Epidermal melanocyte (primary cell): ENCODE data around the gene TRABD2B.
A peak's percentile ranks its signal among the peaks of the same experiment; 100 is the strongest.

Experiments
- DNase-seq: peaks from one replicate; pipeline ENCODE4 v3.0.0; 2011; ENCODE audit warnings: low spot score; ENCODE audit not compliant: insufficient read length

Gene TRABD2B

DNA sequence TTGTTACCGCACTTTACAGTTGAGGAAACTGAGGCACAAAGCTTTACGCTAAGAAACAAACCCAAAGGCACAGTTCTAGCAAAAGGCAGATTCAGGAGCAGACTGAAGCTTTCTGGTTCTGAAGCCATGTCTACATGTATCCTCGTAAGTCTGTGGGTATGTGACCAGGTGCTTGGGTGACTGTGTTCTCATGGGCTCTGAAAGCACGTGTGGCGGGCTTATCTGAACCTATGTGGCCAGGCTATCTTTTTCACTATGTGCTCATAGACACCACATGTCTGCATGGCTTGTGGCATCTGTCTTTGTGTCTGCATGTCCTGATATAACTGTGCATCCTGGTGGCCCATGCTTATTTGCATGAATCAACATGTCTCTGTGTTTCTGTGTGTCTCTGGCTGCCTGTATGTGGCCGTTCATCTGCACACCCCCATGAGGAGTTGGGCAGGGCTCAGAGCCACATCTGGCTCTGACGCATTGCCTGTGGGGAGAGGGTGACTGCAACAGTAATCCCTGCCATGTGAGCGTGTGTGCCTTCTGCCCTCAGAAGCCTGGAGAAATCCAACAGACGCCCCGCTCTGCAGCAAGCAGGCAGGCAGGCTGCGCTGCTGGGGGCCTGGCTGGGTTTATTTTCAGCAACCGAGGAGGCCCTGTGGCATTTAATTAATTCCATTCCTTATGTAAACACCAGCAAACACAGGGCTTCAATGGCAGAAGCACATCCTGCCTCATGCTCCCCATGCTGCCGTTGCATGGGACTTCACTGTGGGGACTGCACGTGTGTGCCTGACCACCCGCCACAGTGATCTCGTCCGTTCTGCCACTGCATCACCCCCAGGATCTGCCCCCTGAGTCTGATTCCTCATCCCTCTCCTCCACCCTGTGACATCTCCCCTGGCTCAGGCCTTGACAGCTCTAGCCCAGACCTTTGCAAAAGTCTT lies 115.4 kb downstream of the TRABD2B start:
- DNase-seq = peak; percentile 42

DNA sequence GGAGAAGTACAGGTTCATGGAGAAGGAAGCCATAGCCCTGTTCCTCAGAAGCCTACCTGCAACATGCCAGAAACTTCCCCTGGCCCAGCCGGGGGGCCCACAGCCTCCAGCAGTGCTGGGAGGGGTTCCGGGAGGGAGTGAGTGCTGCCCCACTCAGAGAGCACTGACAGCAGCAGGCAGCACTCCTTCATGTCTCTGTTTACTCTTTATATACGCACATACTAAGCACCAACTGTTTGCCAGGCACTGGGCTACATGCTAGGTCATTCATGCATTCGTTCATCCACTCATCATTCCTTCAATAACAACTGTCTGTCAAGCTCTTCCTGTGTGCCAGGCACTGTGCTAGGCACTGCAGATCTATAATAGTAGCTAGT lies 120.6 kb downstream of the TRABD2B start:
- no peak for DNase-seq

DNA sequence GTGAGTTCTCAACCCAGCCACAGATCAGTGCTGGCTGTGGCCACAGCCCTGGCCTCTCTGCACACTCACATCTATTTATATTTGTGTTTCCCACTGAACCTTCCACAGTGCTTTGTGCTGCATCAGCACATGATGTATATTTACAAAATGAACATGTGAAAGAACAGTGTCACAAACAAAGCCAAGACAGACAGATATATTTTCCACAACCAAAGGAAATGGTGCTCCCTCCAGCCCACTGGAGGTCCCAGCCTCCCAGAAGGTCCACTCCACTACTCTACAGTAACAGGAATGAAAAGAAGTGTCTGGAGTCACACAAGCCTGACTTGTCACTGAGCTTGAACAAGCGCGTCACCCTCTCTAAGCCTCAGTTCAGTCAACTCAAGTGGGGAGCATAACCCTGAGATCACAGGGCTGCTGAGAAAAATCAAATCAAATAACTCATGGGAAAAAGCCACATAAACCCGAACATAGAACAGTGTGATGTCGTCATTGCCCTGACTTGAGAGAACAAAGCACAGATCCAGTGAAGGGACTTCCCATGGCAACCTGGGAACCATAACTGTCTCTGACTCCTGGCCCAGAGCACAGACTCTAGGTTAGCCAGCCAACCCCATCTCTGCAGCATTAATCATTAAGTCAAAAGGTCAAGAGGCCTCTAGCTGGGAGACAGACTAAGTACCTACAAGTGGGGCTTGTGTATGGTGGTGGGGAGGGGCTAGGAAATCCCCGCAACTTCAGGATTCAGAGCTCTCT lies 121.2 kb downstream of the TRABD2B start:
- no peak for DNase-seq

DNA sequence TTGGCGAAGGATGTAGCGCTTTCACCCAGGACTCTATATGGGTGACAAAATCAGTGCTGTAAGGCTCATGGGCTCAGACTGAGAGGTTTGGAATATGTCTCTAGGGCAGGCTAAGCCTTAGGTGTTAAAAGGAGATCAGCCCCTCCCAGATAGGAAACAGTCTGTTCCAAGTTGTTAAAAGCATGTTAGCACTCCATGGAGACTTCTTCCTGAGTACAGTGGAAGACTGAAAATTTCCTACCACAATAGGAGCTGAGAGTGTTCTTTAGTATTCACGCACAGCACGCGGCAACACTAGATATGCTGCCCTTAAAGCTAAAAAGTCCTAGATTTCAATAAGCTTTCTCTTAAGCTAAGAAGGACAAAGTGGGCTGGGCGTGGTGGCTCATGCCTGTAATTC lies 122.1 kb downstream of the TRABD2B start:
- no peak for DNase-seq

DNA sequence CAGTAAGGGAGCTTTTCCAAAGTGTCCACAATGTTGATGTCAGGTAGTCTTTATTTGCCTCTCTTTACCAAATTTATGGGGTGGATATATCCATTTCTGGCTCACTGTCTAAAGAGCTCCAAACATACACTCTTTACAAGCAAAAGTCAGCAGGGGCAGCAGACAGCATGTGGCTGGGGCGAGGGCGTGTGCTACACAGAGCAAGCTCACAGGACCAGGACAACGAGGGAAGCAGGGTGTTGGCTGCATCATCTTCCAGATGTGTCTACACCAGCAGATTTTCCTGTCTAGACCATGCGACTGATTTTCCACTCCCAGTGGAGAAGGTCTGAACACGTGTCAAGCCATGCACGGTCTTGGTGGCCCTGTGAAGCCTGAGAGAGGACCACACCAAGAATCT lies 123.8 kb downstream of the TRABD2B start:
- no peak for DNase-seq

DNA sequence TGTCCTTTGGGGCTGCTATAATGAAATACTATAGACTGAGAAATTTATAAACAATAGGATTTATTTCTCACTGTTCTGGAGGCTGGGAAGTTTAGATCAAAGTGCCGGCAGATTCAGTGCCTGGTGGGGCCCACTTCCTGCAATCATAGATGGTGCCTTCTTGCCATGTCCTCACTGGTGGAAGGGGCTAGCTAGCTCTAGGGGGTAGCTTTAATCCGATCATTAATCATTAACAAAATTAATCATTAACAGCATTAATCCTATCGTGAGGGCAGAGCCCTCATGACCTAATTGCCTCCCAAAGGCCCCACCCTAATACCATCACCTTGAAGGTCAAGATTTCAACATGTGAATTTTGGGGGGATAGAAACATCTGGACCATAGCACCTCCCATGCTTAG lies 124.3 kb downstream of the TRABD2B start:
- DNase-seq = no peak

DNA sequence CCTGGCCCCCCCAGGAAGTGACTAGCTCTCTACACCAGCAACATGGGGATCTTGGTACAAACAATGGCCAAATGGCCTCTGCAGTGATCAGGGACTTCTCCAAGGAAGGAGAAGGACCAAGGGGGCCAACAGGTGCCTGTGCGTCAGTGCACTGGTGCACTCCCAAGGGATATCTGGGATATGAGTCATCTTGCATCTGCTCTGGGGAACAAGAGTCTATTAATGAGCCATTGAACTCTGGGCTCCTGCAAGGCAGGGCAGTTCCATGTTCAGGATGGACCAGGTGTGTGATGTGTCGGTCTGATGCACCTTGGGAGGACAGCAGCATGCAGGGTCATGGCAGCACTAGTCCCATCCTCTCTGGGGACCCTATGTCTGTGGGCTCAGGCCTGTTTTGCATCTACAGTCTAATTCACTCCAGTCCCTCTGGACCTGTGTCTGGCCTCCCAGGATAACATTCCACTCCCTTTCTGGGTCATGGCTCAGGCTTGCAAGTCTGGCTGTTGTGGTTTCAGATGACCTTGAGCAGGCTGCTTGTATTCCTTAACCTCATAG lies 125.3 kb downstream of the TRABD2B start:
- no peak for DNase-seq

DNA sequence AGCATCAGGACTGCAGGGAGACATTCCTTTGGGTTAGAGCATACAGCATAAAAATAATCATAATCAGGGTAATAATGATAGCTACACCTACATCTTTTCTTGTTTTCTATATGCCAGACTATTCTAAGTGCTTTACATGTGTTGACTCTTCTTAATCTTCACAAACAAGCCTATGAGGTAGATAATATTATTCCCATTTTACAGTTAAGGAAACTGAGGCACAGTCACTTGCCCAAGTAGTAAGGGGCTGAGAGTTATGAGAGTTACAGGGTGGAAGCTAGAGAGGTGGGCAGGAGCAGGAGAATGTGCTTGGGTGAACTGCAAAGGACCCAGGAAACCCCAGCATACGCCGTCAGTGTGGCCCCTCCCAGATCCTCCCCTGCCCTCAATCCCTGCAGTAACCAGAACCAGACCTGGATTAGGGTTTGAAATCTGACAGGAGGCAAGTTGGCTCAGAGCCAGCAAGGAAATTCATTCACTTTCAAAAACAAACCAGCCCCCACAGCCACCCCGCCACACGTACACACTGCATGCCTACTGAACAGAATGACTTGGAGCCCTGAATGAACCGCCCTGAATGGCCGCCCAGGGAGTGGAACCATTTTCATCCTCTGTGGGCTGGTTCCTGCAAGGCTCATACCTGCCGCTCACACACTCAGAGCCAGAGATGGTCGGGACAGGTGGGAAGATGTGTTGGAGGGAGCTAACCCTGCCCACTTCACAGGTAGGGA lies 126.1 kb downstream of the TRABD2B start:
- DNase-seq = no peak

DNA sequence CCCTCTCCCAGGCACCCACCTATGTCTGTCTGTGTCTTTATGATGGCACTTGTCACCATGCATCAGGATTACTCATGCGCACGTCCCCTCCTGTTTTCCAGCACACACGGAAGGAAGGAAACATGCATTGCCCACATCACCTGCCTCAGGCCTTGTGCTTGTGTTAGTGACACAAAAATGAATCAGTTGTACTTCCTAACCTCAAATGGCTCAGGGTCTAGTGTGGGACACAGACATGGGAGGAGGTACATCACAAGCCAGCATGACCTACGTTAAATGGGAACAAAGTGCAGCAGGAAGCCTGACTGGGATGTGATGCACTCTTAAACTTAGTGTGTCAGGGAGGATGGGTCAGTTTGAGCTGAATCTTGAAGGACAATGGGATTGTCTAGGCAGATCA lies 126.7 kb downstream of the TRABD2B start:
- no peak for DNase-seq

DNA sequence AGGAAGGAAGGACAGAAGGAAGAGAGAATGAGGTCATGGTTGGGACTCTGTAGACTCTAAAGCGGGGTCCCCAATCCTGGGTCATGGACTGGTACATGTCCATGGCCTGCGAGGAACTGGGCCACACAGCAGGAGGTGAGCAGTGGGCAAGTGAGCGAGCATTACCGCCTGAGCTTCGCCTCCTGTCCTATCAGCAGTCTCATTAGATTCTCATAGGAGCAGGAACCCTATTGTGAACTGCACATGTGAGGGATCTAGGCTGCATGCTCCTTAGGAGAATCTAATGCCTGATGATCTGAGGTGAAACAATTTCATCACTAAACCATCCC lies 128.9 kb downstream of the TRABD2B start:
- no peak for DNase-seq

DNA sequence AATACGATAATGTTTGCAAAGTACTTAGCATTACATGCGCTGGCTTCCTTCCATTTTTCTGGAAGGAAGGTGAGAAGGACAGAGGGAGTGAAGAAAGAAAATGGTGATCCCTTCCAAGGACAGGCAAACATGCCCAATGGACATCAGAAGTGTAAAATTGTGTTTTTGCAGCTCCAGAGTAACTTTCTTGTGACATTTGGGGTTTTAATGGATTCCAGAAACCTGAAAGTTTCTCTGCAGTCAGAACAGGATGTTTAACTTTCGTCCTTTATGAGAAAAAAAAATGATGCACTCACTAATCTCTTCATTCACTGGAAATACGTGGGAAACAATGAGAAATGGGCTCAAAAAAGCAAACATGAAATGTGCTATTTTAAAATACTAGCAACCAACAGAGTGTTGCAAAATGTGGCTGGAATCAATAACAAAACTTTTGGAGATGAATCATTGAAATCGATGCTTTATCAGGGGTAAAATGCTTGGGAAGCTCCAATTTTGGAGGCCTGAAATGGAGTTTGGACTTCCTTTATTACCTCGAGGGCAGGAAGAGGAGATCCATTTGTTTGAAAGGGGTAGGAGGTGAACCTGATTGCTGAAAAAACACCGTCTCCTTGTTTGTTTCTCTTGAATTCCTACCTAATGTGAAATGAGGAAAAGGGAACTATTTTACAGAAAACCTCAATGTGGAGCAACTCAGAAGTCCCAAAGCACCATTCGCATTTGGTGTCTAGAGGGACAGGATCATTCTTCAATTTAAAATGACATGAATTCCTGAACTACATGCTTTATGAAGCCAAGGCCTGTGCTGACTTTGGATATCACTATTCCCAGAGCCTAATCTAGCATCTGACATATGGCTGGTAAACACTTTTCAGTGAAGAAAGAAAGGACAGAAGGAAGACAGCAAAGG lies 129.5 kb downstream of the TRABD2B start:
- DNase-seq = no peak

DNA sequence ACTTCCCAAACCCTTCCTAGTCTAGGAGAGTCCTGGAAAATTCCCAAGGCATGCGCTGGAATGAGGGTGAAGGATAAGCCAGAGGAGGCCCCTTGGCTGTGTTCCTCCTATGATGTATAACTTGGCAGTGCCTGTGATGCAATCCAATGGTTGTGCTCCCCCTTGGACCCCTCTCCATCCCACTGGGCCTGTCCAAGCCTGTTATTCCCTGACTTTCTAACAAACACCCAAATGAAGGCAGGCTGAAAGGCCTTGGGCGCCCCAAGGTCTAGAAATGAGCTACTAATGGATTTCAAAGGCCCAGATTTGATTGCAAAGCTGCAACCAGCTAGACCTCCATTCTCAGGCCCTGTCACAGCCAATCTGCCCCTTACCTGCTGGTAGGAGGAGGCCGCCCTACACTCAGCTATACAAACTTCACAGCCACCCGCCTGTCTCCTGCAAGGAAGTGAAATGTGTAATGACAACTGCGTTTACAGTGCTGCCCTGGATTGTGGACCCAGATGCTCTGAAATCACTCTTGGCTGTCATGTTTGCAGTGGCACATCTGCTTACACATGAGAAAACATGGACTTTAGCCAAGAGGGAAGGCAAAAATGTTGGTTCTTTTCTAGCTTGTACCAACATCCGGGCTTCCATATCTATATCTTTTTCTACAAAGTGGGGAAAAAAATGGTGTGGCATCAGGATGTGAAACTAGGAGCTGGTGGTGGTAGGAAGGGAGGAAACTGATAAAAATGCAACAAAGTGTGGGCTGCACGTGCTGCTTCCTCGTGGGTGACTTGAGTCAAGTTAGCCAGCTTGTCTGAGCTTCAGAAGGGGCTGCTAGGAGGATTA lies 130.4 kb downstream of the TRABD2B start:
- DNase-seq = no peak

DNA sequence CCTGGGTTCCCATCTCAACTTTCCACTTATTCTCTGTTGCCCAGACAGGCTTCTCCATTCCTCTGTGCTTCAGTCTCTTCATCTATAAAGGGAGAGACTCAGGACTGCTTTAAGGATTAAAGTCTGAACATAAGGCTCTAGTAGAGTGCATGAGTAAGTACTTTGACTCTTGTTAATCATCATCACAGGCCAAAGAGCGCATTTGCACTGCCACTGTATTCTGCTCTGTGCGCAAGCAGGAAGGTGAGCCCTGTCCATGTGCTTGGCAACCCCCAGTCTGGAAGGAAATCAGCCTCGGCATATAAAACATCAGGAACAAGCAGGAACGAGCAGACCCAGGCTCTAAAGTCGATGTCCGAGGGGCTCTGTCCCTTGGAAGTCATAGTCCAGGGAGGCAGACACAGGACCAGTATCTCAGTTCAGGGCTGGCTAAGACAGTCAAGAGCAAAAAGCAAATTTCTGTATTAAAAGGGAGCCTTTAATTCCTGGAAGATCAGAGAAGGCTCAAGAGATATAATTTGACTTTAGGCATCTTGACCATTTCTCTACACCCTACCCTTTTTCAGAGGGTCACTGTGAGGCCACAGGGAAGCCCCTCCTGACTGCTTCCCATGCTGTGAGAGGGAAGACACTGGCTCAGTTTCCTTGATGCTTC lies 131.2 kb downstream of the TRABD2B start:
- DNase-seq = no peak

DNA sequence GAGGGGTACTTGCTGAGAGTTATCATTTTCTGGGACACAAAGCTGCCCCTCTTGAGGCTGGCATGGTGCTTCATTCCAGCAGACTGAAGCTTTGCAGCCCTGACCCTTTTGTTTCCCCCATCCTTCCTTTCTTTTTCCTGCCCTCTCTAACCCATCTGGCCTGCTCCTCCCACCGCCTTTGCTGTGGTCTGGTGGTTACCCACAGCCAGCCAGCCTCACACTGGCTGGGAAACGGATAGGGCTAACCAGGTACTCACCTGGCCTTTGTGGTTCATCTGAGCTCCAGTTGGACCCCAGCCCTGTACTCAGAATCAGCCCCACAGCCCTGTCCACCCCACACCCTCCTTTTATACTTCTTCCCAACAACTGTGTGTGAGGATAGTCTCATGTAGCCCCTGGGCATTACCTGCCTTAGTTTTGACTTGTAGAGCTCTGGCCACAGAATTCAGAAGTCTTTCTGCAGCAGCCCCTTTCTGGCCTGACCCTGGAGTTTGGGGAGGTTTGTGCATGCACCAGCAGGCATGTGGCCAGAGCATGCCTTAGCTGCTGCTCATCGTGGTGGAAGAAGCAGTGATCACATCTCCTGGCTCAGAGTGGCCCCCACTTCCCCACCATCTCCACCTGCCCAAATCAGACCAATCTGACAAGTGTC lies 138.0 kb downstream of the TRABD2B start:
- no peak for DNase-seq

DNA sequence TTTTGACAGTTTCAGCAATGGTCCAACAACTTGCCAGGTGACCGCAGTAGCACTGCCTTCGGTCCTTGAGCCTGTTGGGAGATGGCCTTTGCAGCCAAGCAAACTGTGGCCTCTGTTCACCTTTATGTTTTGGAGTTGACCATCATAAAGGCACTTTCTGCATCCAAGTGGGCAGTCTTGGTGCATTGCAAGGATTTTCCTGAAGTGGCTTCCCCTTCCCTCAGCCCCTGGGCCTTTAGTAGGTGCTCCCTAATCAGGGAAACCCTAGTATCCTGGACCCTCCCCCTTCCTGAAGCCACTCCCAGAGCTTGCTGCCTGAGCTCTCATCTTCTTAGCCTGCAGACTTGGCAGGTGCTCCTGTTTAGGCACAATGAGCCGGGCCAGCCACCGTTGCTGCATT lies 140.2 kb downstream of the TRABD2B start:
- no peak for DNase-seq

DNA sequence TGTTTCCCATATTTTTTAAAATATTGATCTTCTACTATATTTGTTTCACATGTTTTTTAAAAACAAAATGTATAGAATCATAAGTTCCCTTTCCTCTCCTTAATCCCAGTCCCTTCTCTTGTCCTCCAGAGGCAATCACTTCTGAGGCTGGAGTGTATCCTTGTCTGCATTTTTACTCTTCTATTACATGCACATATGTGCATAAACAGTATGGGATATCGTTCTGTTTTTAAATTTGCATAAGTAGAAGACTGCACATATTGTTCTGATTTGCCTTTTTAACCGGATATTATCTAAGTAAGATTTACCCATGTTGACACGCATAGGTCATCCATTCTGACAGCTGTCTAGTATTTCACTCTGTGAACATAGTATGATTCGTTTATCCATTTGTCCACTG lies 142.0 kb downstream of the TRABD2B start:
- DNase-seq = no peak

DNA sequence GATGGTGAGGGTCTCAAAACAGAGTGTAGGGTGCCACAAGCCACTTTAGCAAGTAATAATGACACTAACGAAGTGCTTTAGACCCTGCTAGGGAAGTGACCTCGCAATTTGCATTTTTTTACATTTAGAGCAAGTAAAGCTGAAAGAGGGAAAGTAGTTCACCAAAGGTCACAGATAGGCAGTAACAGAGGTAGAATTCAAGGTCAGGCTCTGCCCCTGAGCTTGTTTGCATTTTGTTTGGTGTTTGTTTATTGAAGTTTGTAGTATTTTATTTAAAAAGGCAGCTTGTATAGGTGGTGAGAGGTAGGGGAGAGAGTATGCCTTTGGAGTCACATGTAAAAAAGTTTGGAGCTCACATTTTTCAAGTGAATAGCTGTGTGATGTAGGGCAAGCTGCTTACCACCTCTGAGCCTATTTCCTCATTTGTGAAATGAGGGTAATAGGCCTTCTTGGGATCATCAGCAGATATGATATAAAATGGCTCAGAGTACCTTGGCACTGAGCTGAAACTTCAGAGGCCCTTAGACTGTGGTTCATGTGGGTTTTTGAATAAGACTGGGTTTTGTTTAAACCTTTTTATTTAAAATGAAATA lies 142.5 kb downstream of the TRABD2B start:
- DNase-seq = no peak

DNA sequence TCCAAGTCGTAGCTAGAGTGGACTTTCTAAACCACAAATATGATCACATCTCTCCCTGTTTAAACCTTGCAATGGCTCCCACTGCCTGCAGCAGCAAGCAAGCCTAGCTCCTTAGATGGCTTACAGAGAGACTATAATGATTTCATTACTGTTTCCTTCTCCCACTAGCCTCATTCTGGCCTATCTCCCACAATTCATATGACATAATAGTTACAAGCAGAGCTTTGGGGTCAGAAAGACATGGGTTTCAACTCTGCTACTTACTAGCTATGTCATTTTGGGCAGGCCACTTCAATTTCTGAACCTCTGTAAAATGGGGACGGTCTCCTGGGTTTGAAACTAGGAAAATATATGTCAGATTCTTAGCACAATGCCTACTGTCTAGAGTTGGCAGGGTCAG lies 143.3 kb downstream of the TRABD2B start:
- no peak for DNase-seq
